ENCODE data around the gene TPSB2.
"Not testable (repeated sequence)": the region's sequence is repeated elsewhere in the genome, so short reads cannot be mapped to it uniquely, and the experiment has no call there.

The TPSB2 gene

DNA sequence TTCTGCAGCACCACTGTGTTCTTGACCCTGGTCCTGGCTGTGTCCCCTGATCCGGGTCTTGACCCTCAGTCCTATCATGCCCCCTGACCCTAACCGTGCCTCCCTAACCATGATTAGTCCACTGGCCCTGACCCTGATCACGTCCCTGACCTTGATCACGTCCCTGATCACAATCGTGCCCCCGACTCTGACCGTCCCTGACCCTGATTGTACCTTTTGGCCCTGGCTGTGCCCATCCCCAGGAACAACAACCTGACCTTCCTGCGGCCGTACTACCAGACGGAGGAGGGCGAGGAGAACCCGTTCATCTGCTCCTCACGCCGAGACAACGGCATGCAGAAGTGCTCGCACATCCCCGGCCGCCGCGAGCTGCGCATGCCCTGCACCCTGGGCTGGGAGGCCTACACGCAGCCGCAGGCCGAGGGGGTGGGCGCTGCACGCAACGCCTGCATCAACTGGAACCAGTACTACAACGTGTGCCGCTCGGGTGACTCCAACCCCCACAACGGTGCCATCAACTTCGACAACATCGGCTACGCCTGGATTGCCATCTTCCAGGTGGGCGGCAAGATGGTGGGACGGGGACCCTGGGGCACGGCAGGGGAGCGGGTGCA lies 29.9 kb downstream of the TPSB2 start:
- Histone ChIP-seq H3K27ac (replicated peaks) (no peak overlapping the region), H3K4me3 (replicated peaks; ENCODE audit: insufficient read depth, low read length) (no peak overlapping the region), H3K27me3 (ENCODE audit: insufficient read depth, poor library complexity, severe bottlenecking) (no peaks in the 10 kb centered on the region)
- no peak for DNase-seq (ENCODE audit: low read depth in 1 of 2, low spot score in 1 of 2)
- TF ChIP-seq SPI1 (IDR thresholded peaks at IDR 0.05; ENCODE audit: borderline replicate concordance, low read depth) (no peak), POLR2AphosphoS5 (IDR thresholded peaks at IDR 0.05; ENCODE audit: low read depth) (no peak), GABPA (IDR thresholded peaks at IDR 0.05; ENCODE audit: low read depth) (no peak)
- TF ChIP-seq, protein P1, sequence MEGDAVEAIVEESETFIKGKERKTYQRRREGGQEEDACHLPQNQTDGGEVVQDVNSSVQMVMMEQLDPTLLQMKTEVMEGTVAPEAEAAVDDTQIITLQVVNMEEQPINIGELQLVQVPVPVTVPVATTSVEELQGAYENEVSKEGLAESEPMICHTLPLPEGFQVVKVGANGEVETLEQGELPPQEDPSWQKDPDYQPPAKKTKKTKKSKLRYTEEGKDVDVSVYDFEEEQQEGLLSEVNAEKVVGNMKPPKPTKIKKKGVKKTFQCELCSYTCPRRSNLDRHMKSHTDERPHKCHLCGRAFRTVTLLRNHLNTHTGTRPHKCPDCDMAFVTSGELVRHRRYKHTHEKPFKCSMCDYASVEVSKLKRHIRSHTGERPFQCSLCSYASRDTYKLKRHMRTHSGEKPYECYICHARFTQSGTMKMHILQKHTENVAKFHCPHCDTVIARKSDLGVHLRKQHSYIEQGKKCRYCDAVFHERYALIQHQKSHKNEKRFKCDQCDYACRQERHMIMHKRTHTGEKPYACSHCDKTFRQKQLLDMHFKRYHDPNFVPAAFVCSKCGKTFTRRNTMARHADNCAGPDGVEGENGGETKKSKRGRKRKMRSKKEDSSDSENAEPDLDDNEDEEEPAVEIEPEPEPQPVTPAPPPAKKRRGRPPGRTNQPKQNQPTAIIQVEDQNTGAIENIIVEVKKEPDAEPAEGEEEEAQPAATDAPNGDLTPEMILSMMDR (IDR thresholded peaks at IDR 0.05; ENCODE audit: insufficient read depth, low read length) = no peak
- TF ChIP-seq, protein P2, sequence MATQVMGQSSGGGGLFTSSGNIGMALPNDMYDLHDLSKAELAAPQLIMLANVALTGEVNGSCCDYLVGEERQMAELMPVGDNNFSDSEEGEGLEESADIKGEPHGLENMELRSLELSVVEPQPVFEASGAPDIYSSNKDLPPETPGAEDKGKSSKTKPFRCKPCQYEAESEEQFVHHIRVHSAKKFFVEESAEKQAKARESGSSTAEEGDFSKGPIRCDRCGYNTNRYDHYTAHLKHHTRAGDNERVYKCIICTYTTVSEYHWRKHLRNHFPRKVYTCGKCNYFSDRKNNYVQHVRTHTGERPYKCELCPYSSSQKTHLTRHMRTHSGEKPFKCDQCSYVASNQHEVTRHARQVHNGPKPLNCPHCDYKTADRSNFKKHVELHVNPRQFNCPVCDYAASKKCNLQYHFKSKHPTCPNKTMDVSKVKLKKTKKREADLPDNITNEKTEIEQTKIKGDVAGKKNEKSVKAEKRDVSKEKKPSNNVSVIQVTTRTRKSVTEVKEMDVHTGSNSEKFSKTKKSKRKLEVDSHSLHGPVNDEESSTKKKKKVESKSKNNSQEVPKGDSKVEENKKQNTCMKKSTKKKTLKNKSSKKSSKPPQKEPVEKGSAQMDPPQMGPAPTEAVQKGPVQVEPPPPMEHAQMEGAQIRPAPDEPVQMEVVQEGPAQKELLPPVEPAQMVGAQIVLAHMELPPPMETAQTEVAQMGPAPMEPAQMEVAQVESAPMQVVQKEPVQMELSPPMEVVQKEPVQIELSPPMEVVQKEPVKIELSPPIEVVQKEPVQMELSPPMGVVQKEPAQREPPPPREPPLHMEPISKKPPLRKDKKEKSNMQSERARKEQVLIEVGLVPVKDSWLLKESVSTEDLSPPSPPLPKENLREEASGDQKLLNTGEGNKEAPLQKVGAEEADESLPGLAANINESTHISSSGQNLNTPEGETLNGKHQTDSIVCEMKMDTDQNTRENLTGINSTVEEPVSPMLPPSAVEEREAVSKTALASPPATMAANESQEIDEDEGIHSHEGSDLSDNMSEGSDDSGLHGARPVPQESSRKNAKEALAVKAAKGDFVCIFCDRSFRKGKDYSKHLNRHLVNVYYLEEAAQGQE (IDR thresholded peaks at IDR 0.05; ENCODE audit: insufficient replicate concordance, low read depth) = no peak

DNA sequence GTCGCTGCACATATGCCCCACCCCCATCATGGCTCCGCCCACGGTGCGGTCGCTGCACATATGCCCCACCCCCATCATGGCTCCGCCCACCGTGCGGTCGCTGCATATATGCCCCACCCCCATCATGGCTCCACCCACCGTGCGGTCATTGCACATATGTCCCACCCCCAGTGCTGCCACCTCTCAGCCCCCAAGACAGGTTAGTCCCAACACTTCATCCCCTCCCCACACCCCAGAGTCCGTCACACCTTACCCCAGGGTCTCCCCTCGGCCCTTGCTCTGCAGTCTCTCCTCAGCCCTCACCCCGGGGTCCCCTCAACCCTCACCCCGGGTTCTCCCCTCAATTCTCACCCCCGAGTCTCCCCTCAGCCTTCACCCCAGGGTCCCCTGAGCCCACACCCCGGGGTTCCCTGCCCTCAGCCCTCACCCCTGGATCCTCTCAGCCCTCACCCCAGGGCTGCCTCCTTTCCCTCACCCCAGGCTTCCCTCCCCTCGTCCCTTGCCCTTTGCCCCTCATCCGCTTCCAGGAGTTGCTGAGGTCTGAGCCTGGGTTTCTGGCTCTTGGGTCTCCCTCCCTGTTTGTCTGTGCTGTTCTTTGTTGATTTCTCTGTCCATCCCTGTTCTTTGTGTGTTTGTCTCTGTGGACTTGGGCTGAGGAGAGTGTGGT lies 30.5 kb downstream of the TPSB2 start:
- TF ChIP-seq, protein P1 (IDR thresholded peaks at IDR 0.05; ENCODE audit: insufficient read depth, low read length) = no peak
- no peak for TF ChIP-seq SPI1 (IDR thresholded peaks at IDR 0.05; ENCODE audit: borderline replicate concordance, low read depth)
- no peak for TF ChIP-seq GABPA (IDR thresholded peaks at IDR 0.05; ENCODE audit: low read depth)
- TF ChIP-seq, protein P2 (IDR thresholded peaks at IDR 0.05; ENCODE audit: insufficient replicate concordance, low read depth) = no peak
- TF ChIP-seq POLR2AphosphoS5 (IDR thresholded peaks at IDR 0.05; ENCODE audit: low read depth) = no peak
- H3K27ac ChIP-seq (replicated peaks) = no peak overlapping the region
- DNase-seq (ENCODE audit: low read depth in 1 of 2, low spot score in 1 of 2) = no peak
- no peaks in the 10 kb centered on the region for H3K27me3 ChIP-seq (ENCODE audit: insufficient read depth, poor library complexity, severe bottlenecking)
- H3K4me3 ChIP-seq (replicated peaks; ENCODE audit: insufficient read depth, low read length) = no peak overlapping the region

DNA sequence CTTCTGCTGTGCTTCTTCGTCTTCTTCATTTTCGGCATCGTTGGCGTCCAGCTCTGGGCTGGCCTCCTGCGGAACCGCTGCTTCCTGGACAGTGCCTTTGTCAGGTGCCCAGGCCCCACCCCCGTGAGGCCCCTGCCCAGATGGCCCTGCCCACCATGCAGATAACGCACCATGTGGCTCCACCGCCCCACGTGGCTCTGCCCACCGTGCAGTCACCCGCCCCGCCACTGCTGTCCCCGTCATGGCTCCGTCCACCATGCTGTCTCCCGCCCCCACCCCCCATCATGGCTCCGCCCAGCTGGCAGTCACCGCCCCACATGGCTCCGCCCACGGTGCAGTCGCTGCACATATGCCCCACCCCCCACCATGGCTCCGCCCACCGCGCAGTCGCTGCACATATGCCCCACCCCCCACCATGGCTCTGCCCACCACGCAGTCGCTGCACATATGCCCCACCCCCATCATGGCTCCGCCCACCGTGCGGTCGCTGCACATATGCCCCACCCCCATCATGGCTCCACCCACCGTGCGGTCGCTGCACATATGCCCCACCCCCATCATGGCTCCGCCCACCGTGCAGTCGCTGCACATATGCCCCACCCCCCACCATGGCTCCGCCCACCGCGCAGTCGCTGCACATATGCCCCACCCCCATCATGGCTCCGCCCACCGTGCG lies 31.2 kb downstream of the TPSB2 start:
- not testable (repeated sequence) for H3K4me3 ChIP-seq (replicated peaks; ENCODE audit: insufficient read depth, low read length); DNase-seq (ENCODE audit: low read depth in 1 of 2, low spot score in 1 of 2); H3K27me3 ChIP-seq (ENCODE audit: insufficient read depth, poor library complexity, severe bottlenecking); H3K27ac ChIP-seq (replicated peaks)

DNA sequence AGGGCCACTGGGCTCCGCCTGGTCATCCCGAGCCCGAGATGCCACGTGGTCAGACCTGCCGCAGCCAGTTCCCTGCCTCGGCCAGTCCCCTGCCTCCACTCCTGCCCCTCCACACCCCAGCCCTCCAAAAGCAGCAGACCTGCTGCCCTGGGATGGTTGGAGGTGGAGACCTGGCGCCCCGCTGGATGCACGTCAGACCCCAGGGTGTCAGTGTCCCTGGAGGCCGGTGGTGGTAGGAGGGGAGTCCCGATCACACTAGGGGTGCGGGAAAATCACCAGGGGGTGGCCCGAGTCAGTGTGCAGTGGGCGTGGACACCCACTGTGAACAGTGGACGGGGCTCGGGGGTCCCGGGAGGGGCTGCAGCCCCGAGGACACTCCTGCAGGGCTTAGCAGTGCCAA lies 31.8 kb downstream of the TPSB2 start:
- no peak for DNase-seq (ENCODE audit: low read depth in 1 of 2, low spot score in 1 of 2)
- Histone ChIP-seq H3K4me3 (replicated peaks; ENCODE audit: insufficient read depth, low read length) (no peak overlapping the region), H3K27me3 (ENCODE audit: insufficient read depth, poor library complexity, severe bottlenecking) (no peaks in the 10 kb centered on the region), H3K27ac (replicated peaks) (no peak overlapping the region)
- TF ChIP-seq GABPA (IDR thresholded peaks at IDR 0.05; ENCODE audit: low read depth) = no peak
- TF ChIP-seq SPI1 (IDR thresholded peaks at IDR 0.05; ENCODE audit: borderline replicate concordance, low read depth) = no peak
- TF ChIP-seq, protein P1 (IDR thresholded peaks at IDR 0.05; ENCODE audit: insufficient read depth, low read length) = no peak
- TF ChIP-seq, protein P2 (IDR thresholded peaks at IDR 0.05; ENCODE audit: insufficient replicate concordance, low read depth) = no peak
- TF ChIP-seq POLR2AphosphoS5 (IDR thresholded peaks at IDR 0.05; ENCODE audit: low read depth) = no peak

Measured in HL-60 (cell line).